Nephron progenitor cell (in vitro differentiated cells): ENCODE data around the gene KRTAP2-4.
"Not testable (repeated sequence)": the region's sequence is repeated elsewhere in the genome, so short reads cannot be mapped to it uniquely, and the experiment has no call there.

ENCODE experiments used
- DNase-seq: peaks from one replicate; pipeline ENCODE4 v3.0.0; 2021
- H3K27ac Mint-ChIP-seq: 2 replicates; pipeline ENCODE4 v1.8.0; 2021; ENCODE audit warnings: mild to moderate bottlenecking, moderate library complexity, mixed read lengths
- H3K27me3 Mint-ChIP-seq: 2 replicates; pipeline ENCODE4 v1.8.0; 2021; ENCODE audit warnings: mild to moderate bottlenecking, low read depth, mixed read lengths; ENCODE audit not compliant: poor library complexity
- H3K36me3 Mint-ChIP-seq: 2 replicates; pipeline ENCODE4 v1.8.0; 2021; ENCODE audit warnings: low read depth, mixed read lengths
- H3K4me1 Mint-ChIP-seq: 2 replicates; pipeline ENCODE4 v1.8.0; 2021; ENCODE audit warnings: mixed read lengths
- H3K4me3 Mint-ChIP-seq: 2 replicates; pipeline ENCODE4 v1.8.0; 2021; ENCODE audit warnings: mild to moderate bottlenecking, moderate library complexity, mixed read lengths
- H3K9me3 Mint-ChIP-seq: 2 replicates; pipeline ENCODE4 v1.8.0; 2021; ENCODE audit warnings: mild to moderate bottlenecking, moderate library complexity, mixed read lengths
- TF ChIP-seq, protein P1 (sequence below): fragments of 200-600 bp; sonication (generic); IDR thresholded peaks from 2 replicates; pipeline ENCODE4 v1.5.0; 2021; ENCODE audit warnings: antibody characterized with exemption

KRTAP2-4 gene, protein sequence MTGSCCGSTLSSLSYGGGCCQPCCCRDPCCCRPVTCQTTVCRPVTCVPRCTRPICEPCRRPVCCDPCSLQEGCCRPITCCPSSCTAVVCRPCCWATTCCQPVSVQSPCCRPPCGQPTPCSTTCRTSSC

DNA sequence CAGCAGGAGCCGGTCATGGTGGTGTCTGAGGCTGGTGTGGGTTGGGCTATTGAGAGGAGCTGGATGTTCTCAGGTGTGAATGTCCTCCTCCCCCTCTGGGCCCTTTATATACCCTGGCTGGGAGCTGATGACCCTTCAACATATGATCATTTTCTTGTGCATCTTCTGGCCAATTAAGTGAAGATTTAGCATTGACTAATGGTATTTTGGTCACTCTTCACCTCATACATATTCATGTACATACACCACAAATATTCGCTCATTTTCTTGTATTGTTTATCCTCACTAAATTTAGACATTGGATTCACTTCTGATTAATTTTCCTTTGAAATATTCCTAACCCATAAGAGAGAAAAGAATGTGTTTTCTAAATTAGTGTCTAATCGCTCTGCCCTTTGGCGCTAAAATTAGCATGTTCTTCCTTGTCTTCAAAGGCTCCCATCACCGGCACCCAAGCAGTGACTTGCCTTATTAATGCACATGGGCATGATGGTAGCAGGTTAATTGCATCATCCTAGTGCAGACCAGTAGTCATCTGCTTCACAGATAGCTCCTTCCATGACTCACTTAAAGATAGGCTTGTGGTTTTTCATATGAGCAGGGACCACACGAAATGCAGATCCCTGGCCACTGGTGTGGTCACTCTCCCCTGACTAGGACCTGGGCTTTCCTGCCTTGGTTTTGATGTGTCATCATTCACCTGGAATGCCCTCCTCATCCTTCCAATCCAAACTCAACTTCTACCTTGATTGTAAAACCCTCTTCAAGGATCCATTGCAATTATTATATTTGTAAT, at the start of gene KRTAP2-4:
Gene KRTAP2-4, minus strand, starts transcription at position 51 of the 796 bp plus-strand sequence. Its CDS starts 34 bp downstream, at position 17.
- H3K9me3 Mint-ChIP-seq = no peaks in the 10 kb centered on the region
- no peaks in the 10 kb centered on the region for H3K4me1 Mint-ChIP-seq
- H3K27ac Mint-ChIP-seq = no peak within 1 kb of the TSS
- H3K36me3 Mint-ChIP-seq = no peaks in the 10 kb centered on the region
- no peak within 1 kb of the TSS for H3K4me3 Mint-ChIP-seq
- no peak for DNase-seq
- H3K27me3 Mint-ChIP-seq = peaks cover 4% of the 10 kb centered on the region
- TF ChIP-seq, protein P1, sequence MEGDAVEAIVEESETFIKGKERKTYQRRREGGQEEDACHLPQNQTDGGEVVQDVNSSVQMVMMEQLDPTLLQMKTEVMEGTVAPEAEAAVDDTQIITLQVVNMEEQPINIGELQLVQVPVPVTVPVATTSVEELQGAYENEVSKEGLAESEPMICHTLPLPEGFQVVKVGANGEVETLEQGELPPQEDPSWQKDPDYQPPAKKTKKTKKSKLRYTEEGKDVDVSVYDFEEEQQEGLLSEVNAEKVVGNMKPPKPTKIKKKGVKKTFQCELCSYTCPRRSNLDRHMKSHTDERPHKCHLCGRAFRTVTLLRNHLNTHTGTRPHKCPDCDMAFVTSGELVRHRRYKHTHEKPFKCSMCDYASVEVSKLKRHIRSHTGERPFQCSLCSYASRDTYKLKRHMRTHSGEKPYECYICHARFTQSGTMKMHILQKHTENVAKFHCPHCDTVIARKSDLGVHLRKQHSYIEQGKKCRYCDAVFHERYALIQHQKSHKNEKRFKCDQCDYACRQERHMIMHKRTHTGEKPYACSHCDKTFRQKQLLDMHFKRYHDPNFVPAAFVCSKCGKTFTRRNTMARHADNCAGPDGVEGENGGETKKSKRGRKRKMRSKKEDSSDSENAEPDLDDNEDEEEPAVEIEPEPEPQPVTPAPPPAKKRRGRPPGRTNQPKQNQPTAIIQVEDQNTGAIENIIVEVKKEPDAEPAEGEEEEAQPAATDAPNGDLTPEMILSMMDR = no peak

DNA sequence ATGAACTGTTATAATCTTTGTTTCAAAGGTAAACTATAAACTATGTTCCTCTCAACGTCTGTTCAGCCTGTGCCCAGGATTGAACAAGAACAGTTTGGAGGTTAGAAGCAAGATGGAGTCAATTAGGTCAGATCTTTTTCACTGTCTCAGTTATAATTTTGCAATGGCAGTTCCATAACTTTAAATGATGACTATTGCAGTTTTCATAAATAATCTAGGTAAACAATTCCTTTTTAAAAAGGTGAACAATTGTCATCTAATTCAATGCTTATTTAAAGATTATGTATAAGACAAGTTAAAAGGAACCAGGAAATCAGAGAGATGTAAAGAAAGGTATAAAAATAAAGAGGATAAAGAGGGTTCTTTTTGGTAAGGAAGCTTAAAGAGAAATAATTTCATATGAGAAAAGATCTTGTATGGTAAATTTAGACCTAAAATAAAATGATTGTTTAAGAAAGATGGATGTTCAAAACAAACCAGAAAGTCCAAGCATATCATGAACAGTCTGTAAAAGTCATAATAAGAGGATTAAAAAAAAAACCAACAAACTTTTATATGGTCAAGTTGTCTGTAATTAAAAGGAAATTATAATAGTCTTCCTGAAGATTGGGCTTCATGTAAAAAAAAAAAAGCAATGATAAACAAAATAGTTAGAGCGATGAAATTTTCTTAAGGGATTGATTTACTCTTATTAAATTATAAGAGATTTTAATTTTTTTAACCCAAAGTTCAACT, 45.6 kb upstream of the KRTAP2-4 start:
- Mint-ChIP-seq H3K9me3 (peaks cover 32% of the 10 kb centered on the region), H3K36me3 (peaks cover 8% of the 10 kb centered on the region), H3K4me1 (no peaks in the 10 kb centered on the region), H3K4me3 (no peak overlapping the region), H3K27ac (no peak overlapping the region), H3K27me3 (no peaks in the 10 kb centered on the region)
- TF ChIP-seq, protein P1 = no peak
- DNase-seq = no peak

DNA sequence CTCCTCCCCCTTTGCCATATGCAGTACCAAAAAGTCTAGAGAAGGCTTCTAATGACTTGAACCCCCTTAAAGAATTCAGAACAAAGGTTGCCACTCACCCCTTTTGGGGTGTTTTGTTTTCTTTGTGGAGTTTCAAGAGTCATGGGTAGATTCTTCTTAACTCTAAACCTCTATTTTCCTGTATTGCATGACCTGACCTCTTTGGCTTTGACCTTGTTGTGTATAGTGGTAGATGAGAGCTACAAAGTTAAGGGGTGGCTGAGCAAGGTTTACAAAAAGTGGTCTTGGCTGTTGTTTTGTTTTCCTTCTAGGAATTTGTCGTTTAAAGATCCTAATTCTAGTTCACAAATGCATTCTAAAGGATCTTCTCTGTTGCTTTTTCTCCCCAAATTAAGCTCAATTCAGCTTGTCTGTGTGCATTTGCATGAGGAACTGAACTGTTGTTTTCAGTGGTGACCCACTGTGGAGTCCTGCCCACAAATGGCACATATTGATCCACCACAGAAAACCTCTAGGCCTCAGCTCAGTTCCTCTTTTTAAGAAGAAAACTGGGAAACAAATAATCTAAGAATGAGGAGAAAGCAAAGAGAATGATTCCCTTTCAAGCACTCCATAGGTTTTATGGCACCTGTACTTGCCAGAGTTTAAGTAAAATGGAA, 43.2 kb upstream of the KRTAP2-4 start:
- H3K27ac Mint-ChIP-seq, DNase-seq, H3K4me3 Mint-ChIP-seq, H3K27me3 Mint-ChIP-seq, H3K36me3 Mint-ChIP-seq, H3K4me1 Mint-ChIP-seq: not testable (repeated sequence)
- H3K9me3 Mint-ChIP-seq = peaks cover 29% of the 10 kb centered on the region

DNA sequence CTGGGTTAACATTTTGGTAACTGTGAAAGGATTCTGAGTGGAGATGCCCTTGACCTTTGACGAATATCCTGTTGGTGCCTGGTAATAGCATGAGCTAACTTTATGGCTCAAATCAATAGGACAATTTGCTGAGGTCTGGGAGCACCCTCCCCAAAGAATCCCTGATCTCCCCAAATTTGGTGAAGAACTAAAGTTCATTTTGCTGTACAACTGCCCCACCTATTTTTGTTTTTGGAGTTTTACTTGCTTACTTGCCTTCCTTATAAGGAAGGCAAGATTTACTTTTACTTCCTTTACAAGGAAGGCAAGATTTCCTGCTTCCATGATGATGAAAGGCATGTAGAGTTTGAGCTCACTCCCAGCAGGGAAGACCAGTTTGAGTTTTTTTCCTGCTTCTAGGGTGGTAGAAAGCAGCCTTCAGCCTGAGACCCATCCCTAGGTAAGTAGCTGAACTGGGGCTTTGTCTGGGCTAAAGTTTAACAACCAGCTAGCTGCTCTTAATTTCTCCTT, 42.3 kb upstream of the KRTAP2-4 start:
- H3K4me1 Mint-ChIP-seq = no peaks in the 10 kb centered on the region

DNA sequence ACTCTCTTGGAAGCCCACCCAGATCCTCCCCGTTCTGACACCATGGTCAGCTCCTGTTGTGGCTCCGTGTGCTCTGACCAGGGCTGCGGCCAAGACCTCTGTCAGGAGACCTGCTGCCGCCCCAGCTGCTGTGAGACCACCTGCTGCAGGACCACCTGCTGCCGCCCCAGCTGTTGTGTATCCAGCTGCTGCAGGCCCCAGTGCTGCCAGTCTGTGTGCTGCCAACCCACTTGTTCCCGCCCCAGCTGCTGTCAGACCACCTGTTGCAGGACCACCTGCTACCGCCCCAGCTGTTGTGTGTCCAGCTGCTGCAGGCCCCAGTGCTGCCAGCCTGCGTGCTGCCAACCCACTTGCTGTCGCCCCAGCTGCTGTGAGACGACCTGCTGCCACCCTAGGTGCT, 39.7 kb upstream of the KRTAP2-4 start, which contains the start of gene KRTAP4-9:
Gene KRTAP4-9, plus strand, starts transcription at position 43 of the 400 bp plus-strand sequence. Its CDS starts 0 bp downstream, at position 43.
- not testable (repeated sequence) for H3K27me3 Mint-ChIP-seq, H3K27ac Mint-ChIP-seq, H3K4me1 Mint-ChIP-seq, DNase-seq, H3K9me3 Mint-ChIP-seq, H3K36me3 Mint-ChIP-seq, H3K4me3 Mint-ChIP-seq

More for the DNA sequence above, 42.3 kb upstream of the KRTAP2-4 start:
- H3K27me3 Mint-ChIP-seq = peaks cover 4% of the 10 kb centered on the region
- H3K9me3 Mint-ChIP-seq = peaks cover 25% of the 10 kb centered on the region
- no peak for DNase-seq
- H3K27ac Mint-ChIP-seq = no peak overlapping the region
- no peak overlapping the region for H3K4me3 Mint-ChIP-seq
- peaks cover 8% of the 10 kb centered on the region for H3K36me3 Mint-ChIP-seq
- TF ChIP-seq, protein P1 = no peak

DNA sequence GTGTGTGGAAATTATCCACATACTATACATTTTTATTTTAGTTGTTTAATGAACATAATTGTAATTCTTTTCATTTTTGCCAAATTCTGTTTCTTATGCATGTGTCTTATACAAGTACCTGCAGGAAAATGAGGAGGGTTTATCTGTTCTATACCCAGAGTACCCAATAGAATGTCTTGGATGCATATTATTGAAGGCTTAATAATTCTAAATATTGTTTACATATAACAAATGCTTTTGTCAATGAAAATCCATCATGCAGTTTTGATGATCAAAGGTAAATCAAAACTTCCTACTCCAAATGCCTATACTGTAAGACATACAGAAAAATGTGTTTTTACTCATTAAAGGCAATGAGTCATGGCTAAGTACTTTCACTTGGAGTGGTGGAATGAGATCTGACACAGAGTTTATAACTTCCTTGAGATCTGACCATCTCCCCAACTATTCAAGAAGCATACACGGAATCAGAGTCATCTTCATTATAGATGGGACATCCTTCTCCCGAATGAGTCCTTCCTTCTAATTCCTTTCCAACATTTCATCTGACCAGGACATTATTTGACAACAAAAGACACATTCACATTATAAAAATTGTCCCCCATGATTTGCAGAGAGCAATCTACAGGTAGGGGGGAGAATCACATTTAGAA, 38.8 kb upstream of the KRTAP2-4 start:
- H3K4me3 Mint-ChIP-seq, H3K9me3 Mint-ChIP-seq, H3K4me1 Mint-ChIP-seq, H3K27ac Mint-ChIP-seq, DNase-seq, H3K27me3 Mint-ChIP-seq, H3K36me3 Mint-ChIP-seq: not testable (repeated sequence)
